Glutamatergic neuron (in vitro differentiated cells): Measurements from ENCODE around the gene CCDC141. TPM values are rescaled to one million over a fixed set of nuclear protein-coding genes. Genes with fewer than 3 reads are reported as not detected.

ENCODE experiments used
- DNase-seq: peaks from one replicate; pipeline ENCODE4 v3.0.0; 2022
- H3K27ac Mint-ChIP-seq: one replicate; pipeline ENCODE4 v1.8.0; 2020; ENCODE audit warnings: mild to moderate bottlenecking, mixed read lengths, inconsistent platforms; ENCODE audit not compliant: unreplicated experiment
- H3K27me3 Mint-ChIP-seq: one replicate; pipeline ENCODE4 v1.8.0; 2020; ENCODE audit warnings: mild to moderate bottlenecking, moderate library complexity, mixed read lengths, inconsistent platforms; ENCODE audit not compliant: unreplicated experiment
- H3K36me3 Mint-ChIP-seq: one replicate; pipeline ENCODE4 v1.8.0; 2020; ENCODE audit warnings: mild to moderate bottlenecking, mixed read lengths, inconsistent platforms; ENCODE audit not compliant: unreplicated experiment
- H3K4me1 Mint-ChIP-seq: one replicate; pipeline ENCODE4 v1.8.0; 2020; ENCODE audit warnings: mild to moderate bottlenecking, low read depth, mixed read lengths, inconsistent platforms; ENCODE audit not compliant: unreplicated experiment
- H3K4me3 Mint-ChIP-seq: one replicate; pipeline ENCODE4 v1.8.0; 2020; ENCODE audit warnings: mild to moderate bottlenecking, mixed read lengths, inconsistent platforms; ENCODE audit not compliant: unreplicated experiment
- H3K9me3 Mint-ChIP-seq: one replicate; pipeline ENCODE4 v1.8.0; 2020; ENCODE audit warnings: mild to moderate bottlenecking, moderate library complexity, mixed read lengths, inconsistent platforms; ENCODE audit not compliant: unreplicated experiment
- CTCF ChIP-seq: fragments of 200-600 bp; sonication (generic); IDR thresholded peaks from one replicate; pipeline ENCODE4 v1.5.0; 2021; ENCODE audit not compliant: partially characterized antibody, unreplicated experiment
- total RNA-seq: library from RNA; stranded (reverse); fragmentation: NEBNext Ultra II Directional; extraction: Animal tissue kit (Norgen Biotek cat#: 25700); gene quantifications from one replicate; pipeline ENCODE4 v1.2.1, GENCODE V29; 2021; ENCODE audit not compliant: unreplicated experiment

CCDC141 gene
- total RNA-seq, 1 donor from 2014 or later = 0.51 TPM

- no peak overlapping the region for H3K4me3 Mint-ChIP-seq
- no peak for DNase-seq
- H3K27me3 Mint-ChIP-seq = peaks cover 2% of the 10 kb centered on the region
- no peak overlapping the region for H3K27ac Mint-ChIP-seq
- H3K4me1 Mint-ChIP-seq = peaks cover 37% of the 10 kb centered on the region
- H3K36me3 Mint-ChIP-seq = no peaks in the 10 kb centered on the region
- TF ChIP-seq CTCF = no peak
- H3K9me3 Mint-ChIP-seq = no peaks in the 10 kb centered on the region
Measured at GRCh38 chr2:178895872-178896271, 154.1 kb downstream of the CCDC141 start.

- no peaks in the 10 kb centered on the region for H3K36me3 Mint-ChIP-seq
- H3K27ac Mint-ChIP-seq = peak overlapping the region; percentile 7
- H3K9me3 Mint-ChIP-seq = no peaks in the 10 kb centered on the region
- TF ChIP-seq CTCF = no peak
- no peak overlapping the region for H3K4me3 Mint-ChIP-seq
- H3K4me1 Mint-ChIP-seq = peaks cover 37% of the 10 kb centered on the region
- peaks cover 2% of the 10 kb centered on the region for H3K27me3 Mint-ChIP-seq
- no peak for DNase-seq
Measured at GRCh38 chr2:178895171-178895570, 154.8 kb downstream of the CCDC141 start.

- no peaks in the 10 kb centered on the region for H3K36me3 Mint-ChIP-seq
- peak overlapping the region; percentile 84 for H3K27ac Mint-ChIP-seq
- no peaks in the 10 kb centered on the region for H3K9me3 Mint-ChIP-seq
- peak overlapping the region; percentile 51 for H3K4me3 Mint-ChIP-seq
- DNase-seq = no peak
- peaks cover 4% of the 10 kb centered on the region for H3K27me3 Mint-ChIP-seq
- TF ChIP-seq CTCF = no peak
- H3K4me1 Mint-ChIP-seq = peaks cover 37% of the 10 kb centered on the region
Measured at GRCh38 chr2:178892751-178893625, 156.9 kb downstream of the CCDC141 start.

- DNase-seq = no peak
- no peaks in the 10 kb centered on the region for H3K9me3 Mint-ChIP-seq
- H3K36me3 Mint-ChIP-seq = no peaks in the 10 kb centered on the region
- no peak overlapping the region for H3K4me3 Mint-ChIP-seq
- peaks cover 4% of the 10 kb centered on the region for H3K27me3 Mint-ChIP-seq
- H3K4me1 Mint-ChIP-seq = peaks cover 41% of the 10 kb centered on the region
- peak overlapping the region; percentile 84 for H3K27ac Mint-ChIP-seq
- no peak for TF ChIP-seq CTCF
Measured at GRCh38 chr2:178891959-178892485, 157.9 kb downstream of the CCDC141 start.
